Activated naive CD8-positive, alpha-beta T cell treated with anti-CD3 and anti-CD28 coated beads, Interleukin-2, amount 10 ng/mL, durations not matched to agents 7 days and 5 days (primary cell): ENCODE measurements around the gene CDK4. TPM values are rescaled to one million over a fixed set of nuclear protein-coding genes. Genes with fewer than 3 reads are reported as not detected.
"Not testable (repeated sequence)": the region's sequence is repeated elsewhere in the genome, so short reads cannot be mapped to it uniquely, and the experiment has no call there.

Experiments used
- ATAC-seq: fragments of 150-1000 bp; cut with Tn5 transposase; one replicate; pipeline ENCODE4 v1.10.0; 2021; ENCODE audit warnings: low read depth, moderate library complexity
- POLR2A ChIA-PET: fragments of 350-600 bp; sonication (Branson Sonifier 250); formaldehyde crosslinking; loops from one replicate; lab custom pipeline; 2021; ENCODE audit warnings: antibody characterized with exemption; lab: Charles Lee
- DNase-seq: peaks from one replicate; pipeline ENCODE4 v3.0.0; 2021
- H3K27ac Mint-ChIP-seq: one replicate; pipeline ENCODE4 v1.8.0; 2022; ENCODE audit warnings: mild to moderate bottlenecking, mixed read lengths
- H3K27me3 Mint-ChIP-seq: one replicate; pipeline ENCODE4 v1.8.0; 2022; ENCODE audit warnings: mild to moderate bottlenecking, moderate library complexity, mixed read lengths
- H3K36me3 Mint-ChIP-seq: one replicate; pipeline ENCODE4 v1.8.0; 2021; ENCODE audit warnings: mild to moderate bottlenecking, mixed read lengths
- H3K4me1 Mint-ChIP-seq: one replicate; pipeline ENCODE4 v1.8.0; 2021; ENCODE audit warnings: mixed read lengths
- H3K4me3 Mint-ChIP-seq: one replicate; pipeline ENCODE4 v1.8.0; 2022; ENCODE audit warnings: mild to moderate bottlenecking, moderate library complexity, mixed read lengths
- H3K9me3 Mint-ChIP-seq: one replicate; pipeline ENCODE4 v1.8.0; 2021; ENCODE audit warnings: mixed read lengths
- total RNA-seq, 2 experiments: library from RNA; stranded (reverse); gene quantifications; one replicate each; pipeline ENCODE4 v1.2.3, GENCODE V29; 2021

The CDK4 gene
- total RNA-seq, 2 experiments from 2014 or later: 98.4 to 100 TPM

- Mint-ChIP-seq H3K4me1 (peaks cover 33% of the 10 kb centered on the region), H3K4me3 (peak overlapping the region; percentile 32), H3K27ac (peak overlapping the region; percentile 93), H3K27me3 (no peaks in the 10 kb centered on the region), H3K36me3 (peaks cover 6% of the 10 kb centered on the region), H3K9me3 (no peaks in the 10 kb centered on the region)
- DNase-seq: no peak
- POLR2A ChIA-PET: interaction anchor here (3.0 kb wide), 1 partner anchor 8 kb away, joined by 29 read pairs; the partner anchor contains the start of genes EEF1AKMT3 and METTL1
- no peak for ATAC-seq
Observed at GRCh38 chr12:57780284-57780897, 28.3 kb upstream of the CDK4 start.

DNA sequence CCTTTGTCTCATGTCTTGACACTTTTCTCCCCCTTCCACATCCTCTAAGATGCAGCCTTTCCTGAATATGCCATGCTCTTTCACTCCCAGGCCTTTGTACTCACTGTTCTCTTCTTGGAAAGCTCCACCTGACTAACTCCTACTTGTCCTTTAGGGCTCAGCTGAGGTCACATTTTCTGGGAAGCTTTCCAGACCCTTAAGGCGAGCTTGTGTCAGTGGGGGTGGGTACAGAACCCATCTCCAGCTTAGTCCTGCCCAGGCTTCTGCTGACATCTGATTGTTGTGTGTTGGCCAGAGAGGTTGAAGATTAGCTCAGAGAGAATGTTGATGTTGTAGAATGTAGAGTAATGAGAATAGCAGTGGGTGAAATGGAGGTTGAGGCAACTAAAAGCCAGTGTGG is 27.6 kb upstream of the CDK4 start:
- POLR2A ChIA-PET: no interaction called here
- Mint-ChIP-seq H3K9me3 (no peaks in the 10 kb centered on the region), H3K36me3 (peaks cover 6% of the 10 kb centered on the region), H3K4me3 (no peak overlapping the region), H3K27ac (peak overlapping the region; percentile 47), H3K27me3 (no peaks in the 10 kb centered on the region), H3K4me1 (peaks cover 33% of the 10 kb centered on the region)
- DNase-seq (no peak), ATAC-seq (no peak)

DNA sequence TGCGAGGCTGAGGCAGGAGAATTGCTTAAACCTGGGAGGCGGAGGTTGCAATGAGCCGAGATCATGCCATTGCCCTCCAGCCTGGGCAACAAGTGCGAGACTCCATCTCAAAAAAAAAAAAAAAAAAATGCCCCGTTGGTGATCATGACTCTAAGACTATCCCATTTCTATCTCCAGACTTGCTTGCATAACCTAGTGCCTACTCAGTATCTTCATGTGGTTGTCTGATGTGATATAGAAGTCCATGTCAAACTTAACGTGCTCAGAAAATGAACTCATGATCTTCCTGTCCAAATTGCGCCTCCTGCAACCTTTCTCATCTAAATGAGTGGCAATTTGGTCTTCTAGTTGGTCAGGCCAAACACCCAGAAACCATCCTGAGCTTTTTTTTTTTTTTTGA is 25.8 kb upstream of the CDK4 start:
- POLR2A ChIA-PET: no interaction called here
- H3K36me3 Mint-ChIP-seq: peaks cover 7% of the 10 kb centered on the region

GRCh38 chr12:57777367-57777766 is 25.3 kb upstream of the CDK4 start:
- H3K4me1 Mint-ChIP-seq: peaks cover 27% of the 10 kb centered on the region
- POLR2A ChIA-PET: no interaction called here
- no peaks in the 10 kb centered on the region for H3K27me3 Mint-ChIP-seq
- ATAC-seq (no peak), DNase-seq (no peak)
- H3K9me3 Mint-ChIP-seq: no peaks in the 10 kb centered on the region
- peaks cover 8% of the 10 kb centered on the region for H3K36me3 Mint-ChIP-seq
- H3K4me3 Mint-ChIP-seq: no peak overlapping the region
- H3K27ac Mint-ChIP-seq: no peak overlapping the region

More for the DNA sequence above, 25.8 kb upstream of the CDK4 start:
- Mint-ChIP-seq H3K9me3 (no peaks in the 10 kb centered on the region), H3K4me1 (peaks cover 29% of the 10 kb centered on the region), H3K4me3 (no peak overlapping the region), H3K27ac (no peak overlapping the region), H3K27me3 (no peaks in the 10 kb centered on the region)
- DNase-seq (no peak), ATAC-seq (no peak)

DNA sequence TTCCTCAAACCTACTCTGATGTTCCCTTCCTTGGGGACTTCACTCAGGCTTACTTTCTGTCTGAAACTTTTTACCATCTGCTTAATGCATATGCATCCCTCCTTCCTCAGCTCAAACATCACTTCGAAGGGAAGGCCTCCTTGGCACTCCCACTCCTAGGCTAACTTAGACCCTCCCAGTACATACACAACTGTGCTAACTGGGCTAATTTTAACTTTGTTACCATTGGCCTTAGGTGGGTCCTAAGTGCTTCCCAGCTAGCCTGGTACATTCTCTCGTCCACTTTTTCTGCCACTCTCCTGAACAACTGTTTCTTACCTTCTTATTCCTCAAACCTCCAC is 24.1 kb upstream of the CDK4 start:
- H3K4me1 Mint-ChIP-seq: peaks cover 25% of the 10 kb centered on the region
- no peaks in the 10 kb centered on the region for H3K27me3 Mint-ChIP-seq
- H3K4me3 Mint-ChIP-seq: no peak overlapping the region
- H3K9me3 Mint-ChIP-seq: no peaks in the 10 kb centered on the region
- no peak for ATAC-seq
- H3K27ac Mint-ChIP-seq: no peak overlapping the region
- POLR2A ChIA-PET: no interaction called here
- peaks cover 8% of the 10 kb centered on the region for H3K36me3 Mint-ChIP-seq
- DNase-seq: no peak

- Mint-ChIP-seq H3K4me1 (peaks cover 24% of the 10 kb centered on the region), H3K27me3 (no peaks in the 10 kb centered on the region), H3K4me3 (no peak overlapping the region), H3K9me3 (no peaks in the 10 kb centered on the region), H3K27ac (no peak overlapping the region), H3K36me3 (peaks cover 8% of the 10 kb centered on the region)
- no peak for DNase-seq
- POLR2A ChIA-PET: interaction anchor here (0.7 to 1.1 kb wide), 2 partner anchors 7 to 26 kb away, joined by 3 read pairs; partner anchors contain the start of gene TSFM
- ATAC-seq: no peak
Observed at GRCh38 chr12:57775563-57776246, 23.6 kb upstream of the CDK4 start.

DNA sequence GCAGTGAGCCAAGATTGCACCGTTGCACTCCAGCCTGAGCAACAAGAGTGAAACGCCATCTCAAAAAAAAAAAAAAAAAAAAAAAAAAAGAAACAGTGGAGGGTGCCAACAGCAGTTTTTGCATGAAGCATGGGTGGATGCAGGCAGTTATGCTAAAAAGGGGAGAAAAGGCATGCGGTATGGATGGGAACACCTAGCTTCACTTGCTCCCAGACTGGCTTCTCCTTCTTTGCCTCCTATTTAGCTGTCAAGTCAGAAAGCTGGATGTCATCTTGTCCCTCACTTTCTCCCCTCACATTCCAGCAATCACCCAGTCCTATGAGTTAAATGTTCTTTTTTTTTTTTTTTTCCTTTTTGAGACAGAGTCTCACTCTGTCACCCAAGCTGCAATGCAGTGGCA is 22.9 kb upstream of the CDK4 start:
- H3K9me3 Mint-ChIP-seq: no peaks in the 10 kb centered on the region
- no peak overlapping the region for H3K27ac Mint-ChIP-seq
- no peak for DNase-seq
- no peaks in the 10 kb centered on the region for H3K27me3 Mint-ChIP-seq
- H3K4me3 Mint-ChIP-seq: no peak overlapping the region
- POLR2A ChIA-PET: interaction anchor here (0.7 to 1.1 kb wide), 3 partner anchors 8 to 64 kb away, joined by 3 to 6 read pairs (median 3); partner anchors contain the start of gene TSFM
- no peak for ATAC-seq
- H3K36me3 Mint-ChIP-seq: peaks cover 8% of the 10 kb centered on the region
- H3K4me1 Mint-ChIP-seq: peaks cover 20% of the 10 kb centered on the region

DNA sequence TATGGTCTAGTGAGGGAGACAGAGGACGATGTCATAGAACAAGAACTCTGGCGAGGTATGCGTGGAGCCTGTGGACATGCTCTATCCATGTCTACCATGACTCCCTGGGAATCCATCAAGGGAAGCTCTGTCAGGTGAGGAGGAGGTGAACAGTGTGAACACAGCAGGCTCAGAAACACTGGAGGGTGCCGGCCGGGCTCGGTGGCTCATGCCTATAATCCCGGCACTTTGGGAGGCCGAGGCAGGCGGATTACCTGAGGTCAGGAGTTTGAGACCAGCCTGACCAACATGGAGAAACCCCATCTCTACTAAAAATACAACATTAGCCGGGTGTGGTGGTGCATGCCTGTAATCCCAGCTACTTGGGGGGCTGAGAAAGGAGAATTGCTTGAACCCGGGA is 22.5 kb upstream of the CDK4 start:
- not testable (repeated sequence) for H3K27ac Mint-ChIP-seq, H3K9me3 Mint-ChIP-seq, H3K27me3 Mint-ChIP-seq, H3K4me3 Mint-ChIP-seq, DNase-seq, ATAC-seq, H3K36me3 Mint-ChIP-seq
- H3K4me1 Mint-ChIP-seq: peaks cover 17% of the 10 kb centered on the region
- POLR2A ChIA-PET: interaction anchor here (0.7 to 1.1 kb wide), 3 partner anchors 8 to 64 kb away, joined by 3 to 6 read pairs (median 3); partner anchors contain the start of gene TSFM

GRCh38 chr12:57772429-57773322 is 20.6 kb upstream of the CDK4 start, which contains the start of gene EEF1AKMT3:
Gene EEF1AKMT3, plus strand, starts transcription at chr12:57772614. Its CDS starts 111 bp downstream, at chr12:57772725.
- peak within 1 kb of the TSS; percentile 96 for H3K4me3 Mint-ChIP-seq
- peaks cover 7% of the 10 kb centered on the region for H3K36me3 Mint-ChIP-seq
- no peaks in the 10 kb centered on the region for H3K9me3 Mint-ChIP-seq
- peak within 1 kb of the TSS; percentile 96 for H3K27ac Mint-ChIP-seq
- H3K27me3 Mint-ChIP-seq: no peaks in the 10 kb centered on the region
- ATAC-seq (peak; percentile 38), DNase-seq (peak; percentile 60)
- peaks cover 14% of the 10 kb centered on the region for H3K4me1 Mint-ChIP-seq
- POLR2A ChIA-PET: interaction anchor here (0.9 to 1.9 kb wide), 6 partner anchors 9 to 73 kb away, joined by 3 to 29 read pairs (median 6); partner anchors contain the start of genes CDK4, CTDSP2 and TSFM

GRCh38 chr12:57771873-57772428 is 19.8 kb upstream of the CDK4 start, which contains the start of gene METTL1:
Gene METTL1, minus strand, starts transcription at chr12:57772105. Its CDS starts 22 bp downstream, at chr12:57772083.
- POLR2A ChIA-PET: interaction anchor here (0.9 to 1.9 kb wide), 6 partner anchors 10 to 74 kb away, joined by 3 to 29 read pairs (median 6); partner anchors contain the start of genes CDK4, CTDSP2 and TSFM
- ATAC-seq: peak; percentile 90
- Mint-ChIP-seq H3K4me1 (peaks cover 14% of the 10 kb centered on the region), H3K27ac (peak within 1 kb of the TSS; percentile 96), H3K4me3 (peak within 1 kb of the TSS; percentile 96), H3K36me3 (peaks cover 7% of the 10 kb centered on the region), H3K27me3 (no peaks in the 10 kb centered on the region), H3K9me3 (no peaks in the 10 kb centered on the region)
- peak; percentile 87 for DNase-seq

- Mint-ChIP-seq H3K9me3 (no peaks in the 10 kb centered on the region), H3K27ac (peak overlapping the region; percentile 96), H3K27me3 (peaks cover 4% of the 10 kb centered on the region), H3K4me1 (peaks cover 20% of the 10 kb centered on the region), H3K36me3 (peaks cover 7% of the 10 kb centered on the region), H3K4me3 (peak overlapping the region; percentile 96)
- POLR2A ChIA-PET: interaction anchor here (0.9 to 1.9 kb wide), 4 partner anchors 11 to 75 kb away, joined by 4 to 29 read pairs (median 6); partner anchors contain the start of genes CTDSP2 and TSFM
- ATAC-seq (peak; percentile 63), DNase-seq (no peak)
Observed at GRCh38 chr12:57771236-57771872, 19.2 kb upstream of the CDK4 start.

GRCh38 chr12:57770734-57771133 is 18.6 kb upstream of the CDK4 start:
- no peak overlapping the region for H3K4me3 Mint-ChIP-seq

More at GRCh38 chr12:57770734-57771133, 18.6 kb upstream of the CDK4 start:
- Mint-ChIP-seq H3K27ac (no peak overlapping the region), H3K4me1 (peaks cover 21% of the 10 kb centered on the region), H3K27me3 (peaks cover 6% of the 10 kb centered on the region), H3K9me3 (no peaks in the 10 kb centered on the region), H3K36me3 (peaks cover 6% of the 10 kb centered on the region)
- no peak for ATAC-seq
- POLR2A ChIA-PET: no interaction called here
- DNase-seq: no peak
